ENCODE measurements around the gene PADI3.

The PADI3 gene

GRCh38 chr1:17281775-17282181, 32.9 kb downstream of the PADI3 start:
- DNase-seq (ENCODE audit: low spot score), result no peak
- no peak for TF ChIP-seq CTCF (IDR thresholded peaks at IDR 0.05; ENCODE audit: extremely low read depth, missing control alignments)

- TF ChIP-seq CTCF (IDR thresholded peaks at IDR 0.05; ENCODE audit: extremely low read depth, missing control alignments), result no peak
- DNase-seq (ENCODE audit: low spot score), result no peak
These were observed 33.9 kb downstream of the PADI3 start for GRCh38 chr1:17282836-17283235.

- no peak for DNase-seq (ENCODE audit: low spot score)
- no peak for TF ChIP-seq CTCF (IDR thresholded peaks at IDR 0.05; ENCODE audit: extremely low read depth, missing control alignments)
These were observed 37.7 kb downstream of the PADI3 start for GRCh38 chr1:17286646-17287045.

- DNase-seq (ENCODE audit: low spot score), result no peak
- no peak for TF ChIP-seq CTCF (IDR thresholded peaks at IDR 0.05; ENCODE audit: extremely low read depth, missing control alignments)
These were observed 38.4 kb downstream of the PADI3 start for GRCh38 chr1:17287130-17287776.

GRCh38 chr1:17289721-17290120, 40.8 kb downstream of the PADI3 start:
- DNase-seq (ENCODE audit: low spot score), result no peak
- TF ChIP-seq CTCF (IDR thresholded peaks at IDR 0.05; ENCODE audit: extremely low read depth, missing control alignments), result no peak

- TF ChIP-seq CTCF (IDR thresholded peaks at IDR 0.05; ENCODE audit: extremely low read depth, missing control alignments), result no peak
- no peak for DNase-seq (ENCODE audit: low spot score)
These were observed 41.7 kb downstream of the PADI3 start for GRCh38 chr1:17290553-17290952.

GRCh38 chr1:17292299-17293160, 43.6 kb downstream of the PADI3 start:
- DNase-seq (ENCODE audit: low spot score), result no peak
- no peak for TF ChIP-seq CTCF (IDR thresholded peaks at IDR 0.05; ENCODE audit: extremely low read depth, missing control alignments)
